Keratinocyte (primary cell): ENCODE data around the gene PDE3A. TPM values are rescaled to one million over a fixed set of nuclear protein-coding genes. Genes with fewer than 3 reads are reported as not detected.

Experiments used
- DNase-seq: peaks from one replicate; pipeline ENCODE4 v3.0.0-alpha.2; 2011; ENCODE audit warnings: low read depth, missing footprints, low spot score
- FAIRE-seq: peaks from 2 replicates; lab custom pipeline; 2011; peaks lifted over from hg19 to GRCh38; lab: Jason Lieb, UNC
- H2AFZ ChIP-seq: 2 replicates; pipeline ENCODE4 v1.6.0; 2012; ENCODE audit warnings: low read length, control low read depth, inconsistent platforms; ENCODE audit not compliant: control insufficient read depth
- H3K27ac ChIP-seq: 2 replicates; pipeline ENCODE4 v1.5.1; 2011; ENCODE audit warnings: low read length; ENCODE audit not compliant: control insufficient read depth, insufficient read depth
- H3K27me3 ChIP-seq: 3 replicates; pipeline ENCODE4 v1.6.0; 2011; ENCODE audit warnings: low read length; ENCODE audit not compliant: control insufficient read depth, insufficient read depth; ENCODE audit errors: extremely low read depth
- H3K36me3 ChIP-seq, 2 experiments: 2 replicates in 1 of 2; 3 replicates in 1 of 2; pipeline ENCODE4 v1.5.1; 2011; ENCODE audit warnings: low read length in 2 of 2, mild to moderate bottlenecking in 1 of 2; ENCODE audit not compliant: control insufficient read depth in 2 of 2, insufficient read depth in 2 of 2; ENCODE audit errors: extremely low read depth in 1 of 2
- H3K4me1 ChIP-seq: 3 replicates; pipeline ENCODE4 v1.5.1; 2011; ENCODE audit warnings: low read length; ENCODE audit not compliant: control insufficient read depth, insufficient read depth; ENCODE audit errors: extremely low read depth
- H3K4me2 ChIP-seq: 3 replicates; pipeline ENCODE4 v1.6.0; 2011; ENCODE audit warnings: low read depth, low read length; ENCODE audit not compliant: control insufficient read depth, insufficient read depth; ENCODE audit errors: extremely low read depth
- H3K4me3 ChIP-seq, 3 experiments: fragments of 200-600 bp in 1 of 3; sonication (generic) in 1 of 3; 2 replicates in 2 of 3; 3 replicates in 1 of 3; pipeline ENCODE4 v1.5.1; 2011 to 2016; ENCODE audit warnings: low read length in 3 of 3, mild to moderate bottlenecking in 3 of 3, control low read depth in 2 of 3, inconsistent platforms in 1 of 3, low read depth in 1 of 3, mixed read lengths in 1 of 3, mixed run types in 1 of 3, moderate library complexity in 1 of 3; ENCODE audit not compliant: control insufficient read depth in 2 of 3, insufficient read depth in 2 of 3; ENCODE audit errors: extremely low read depth in 1 of 3
- H3K79me2 ChIP-seq: 2 replicates; pipeline ENCODE4 v1.6.0; 2012; ENCODE audit warnings: low read length; ENCODE audit not compliant: control insufficient read depth, insufficient read depth
- H3K9ac ChIP-seq: 3 replicates; pipeline ENCODE4 v1.6.0; 2011; ENCODE audit warnings: low read length; ENCODE audit not compliant: control insufficient read depth, insufficient read depth; ENCODE audit errors: extremely low read depth
- H3K9me1 ChIP-seq: 3 replicates; pipeline ENCODE4 v1.6.0; 2011; ENCODE audit warnings: low read length; ENCODE audit not compliant: control insufficient read depth, insufficient read depth; ENCODE audit errors: extremely low read depth
- H3K9me3 ChIP-seq: 2 replicates; pipeline ENCODE4 v1.5.1; 2012; ENCODE audit warnings: low read depth, low read length; ENCODE audit not compliant: control insufficient read depth
- H4K20me1 ChIP-seq: 3 replicates; pipeline ENCODE4 v1.6.0; 2011; ENCODE audit warnings: low read length; ENCODE audit not compliant: control insufficient read depth, insufficient read depth; ENCODE audit errors: extremely low read depth
- CTCF ChIP-seq, 3 experiments: IDR thresholded peaks in 1 of 3; conservative IDR thresholded peaks in 1 of 3; optimal IDR thresholded peaks in 1 of 3; 2 replicates in 2 of 3; 3 replicates in 1 of 3; pipeline versions ENCODE3 to v1.5.1; 2011; ENCODE audit warnings: low read length in 3 of 3, mild to moderate bottlenecking in 3 of 3, moderate library complexity in 2 of 3, control low read depth in 1 of 3, inconsistent platforms in 1 of 3; ENCODE audit not compliant: insufficient read depth in 2 of 3; ENCODE audit errors: extremely low read depth in 1 of 3
- EZH2 ChIP-seq: IDR thresholded peaks from one replicate; pipeline ENCODE4 v1.6.1; 2012; ENCODE audit warnings: inconsistent platforms, mild to moderate bottlenecking, low read length, moderate library complexity
- dilution Hi-C: fragments of 300-500 bp; cut with MboI; formaldehyde crosslinking; loops from one replicate; pipeline ENCODE4 v1.7.0; 2020; ENCODE audit warnings: low sequenced_read_pairs; ENCODE audit not compliant: extremely low pct_ligation_motif_present
- polyA plus RNA-seq, 5 experiments: library from polyadenylated mRNA; depleted of rRNA in 3 of 5; stranded (reverse) in 3 of 5; stranded (forward) in 1 of 5; unstranded in 1 of 5; fragments of >200 nt; gene quantifications; 1 replicate in 1 of 5; 2 replicates in 3 of 5; 3 replicates in 1 of 5; pipeline versions ENCODE4 v1.2.1 to v1.2.3, GENCODE V29; 2011 to 2012; ENCODE audit warnings: missing spikeins in 2 of 5, low read depth in 1 of 5, low replicate concordance in 1 of 5

PDE3A gene
- polyA plus RNA-seq, 1 donor (not counting 4 experiments of a cell fraction or from before 2014, with no cell fraction given): 0.01 TPM

- Histone ChIP-seq H3K36me3 (no peaks in the 10 kb centered on the region), H3K27ac (no peak overlapping the region), H3K9ac (no peak overlapping the region), H3K4me2 (no peak overlapping the region), H3K27me3 (no peaks in the 10 kb centered on the region), H4K20me1 (no peaks in the 10 kb centered on the region), H2AFZ (no peak overlapping the region), H3K4me3 (no peak overlapping the region), H3K4me1 (no peaks in the 10 kb centered on the region), H3K9me3 (no peaks in the 10 kb centered on the region), H3K79me2 (no peaks in the 10 kb centered on the region), H3K9me1 (no peaks in the 10 kb centered on the region)
- dilution Hi-C loops: no loop called here
- DNase-seq (no peak), FAIRE-seq (no peak)
- TF ChIP-seq EZH2: no peak
- no peak for TF ChIP-seq CTCF (optimal IDR thresholded peaks at IDR 0.05 in 1 of 3, IDR thresholded peaks at IDR 0.05 in 1 of 3, conservative IDR thresholded peaks at IDR 0.05 in 1 of 3; ENCODE audit: extremely low read depth in 1 of 3, insufficient read depth in 2 of 3, low read length in 3 of 3)
Observed at GRCh38 chr12:20342111-20342510, 26.2 kb upstream of the PDE3A start.

GRCh38 chr12:20345866-20346265 lies 22.5 kb upstream of the PDE3A start:
- H3K4me3 ChIP-seq: no peak overlapping the region
- no peak overlapping the region for H3K27ac ChIP-seq
- no peak overlapping the region for H3K9ac ChIP-seq
- no peak for FAIRE-seq
- no peaks in the 10 kb centered on the region for H3K36me3 ChIP-seq
- H2AFZ ChIP-seq: no peak overlapping the region
- H3K79me2 ChIP-seq: no peaks in the 10 kb centered on the region
- H4K20me1 ChIP-seq: no peaks in the 10 kb centered on the region
- TF ChIP-seq EZH2: no peak
- TF ChIP-seq CTCF (optimal IDR thresholded peaks at IDR 0.05 in 1 of 3, IDR thresholded peaks at IDR 0.05 in 1 of 3, conservative IDR thresholded peaks at IDR 0.05 in 1 of 3; ENCODE audit: extremely low read depth in 1 of 3, insufficient read depth in 2 of 3, low read length in 3 of 3): no peak
- DNase-seq: no peak
- no peaks in the 10 kb centered on the region for H3K9me1 ChIP-seq
- no peaks in the 10 kb centered on the region for H3K4me1 ChIP-seq
- H3K9me3 ChIP-seq: no peaks in the 10 kb centered on the region
- dilution Hi-C loops: no loop called here
- H3K4me2 ChIP-seq: no peak overlapping the region
- H3K27me3 ChIP-seq: no peaks in the 10 kb centered on the region
